Central memory CD8-positive, alpha-beta T cell (primary cell): Measurements from ENCODE around the gene XAB2.

ENCODE experiments used
- ATAC-seq: fragments of 150-1000 bp; cut with Tn5 transposase; replicated peaks from 2 replicates; pipeline ENCODE4 v1.10.0; 2022; ENCODE audit warnings: mild to moderate bottlenecking, moderate FRiP score, moderate number of reproducible peaks; ENCODE audit not compliant: poor library complexity, severe bottlenecking; ENCODE audit errors: extremely low read depth
- DNase-seq, 2 donors: peaks; one replicate each; pipeline ENCODE4 v3.0.0; 2021; ENCODE audit warnings: low spot score in 2 of 2
- H3K27ac Mint-ChIP-seq: one replicate; pipeline ENCODE4 v1.8.0; 2022; ENCODE audit warnings: low read depth, mild to moderate bottlenecking, moderate library complexity, mixed read lengths
- H3K27me3 Mint-ChIP-seq: one replicate; pipeline ENCODE4 v1.8.0; 2022; ENCODE audit warnings: mixed read lengths
- H3K36me3 Mint-ChIP-seq: one replicate; pipeline ENCODE4 v1.8.0; 2022; ENCODE audit warnings: mild to moderate bottlenecking, moderate library complexity, mixed read lengths; ENCODE audit not compliant: insufficient read depth
- H3K4me1 Mint-ChIP-seq: one replicate; pipeline ENCODE4 v1.8.0; 2022; ENCODE audit warnings: mixed read lengths
- H3K4me3 Mint-ChIP-seq: one replicate; pipeline ENCODE4 v1.8.0; 2022; ENCODE audit warnings: mild to moderate bottlenecking, moderate library complexity, mixed read lengths
- H3K9me3 Mint-ChIP-seq: one replicate; pipeline ENCODE4 v1.8.0; 2022; ENCODE audit warnings: mixed read lengths

The XAB2 gene

GRCh38 chr19:7636317-7636690 is 7.0 kb upstream of the XAB2 start:
- no peaks in the 10 kb centered on the region for H3K27me3 Mint-ChIP-seq
- H3K9me3 Mint-ChIP-seq: no peaks in the 10 kb centered on the region
- DNase-seq (no peak), ATAC-seq (no peak)
- peak overlapping the region; percentile 85 for H3K4me3 Mint-ChIP-seq
- peaks cover 39% of the 10 kb centered on the region for H3K4me1 Mint-ChIP-seq
- H3K27ac Mint-ChIP-seq: peak overlapping the region; percentile 90
- H3K36me3 Mint-ChIP-seq: peaks cover 14% of the 10 kb centered on the region

DNA sequence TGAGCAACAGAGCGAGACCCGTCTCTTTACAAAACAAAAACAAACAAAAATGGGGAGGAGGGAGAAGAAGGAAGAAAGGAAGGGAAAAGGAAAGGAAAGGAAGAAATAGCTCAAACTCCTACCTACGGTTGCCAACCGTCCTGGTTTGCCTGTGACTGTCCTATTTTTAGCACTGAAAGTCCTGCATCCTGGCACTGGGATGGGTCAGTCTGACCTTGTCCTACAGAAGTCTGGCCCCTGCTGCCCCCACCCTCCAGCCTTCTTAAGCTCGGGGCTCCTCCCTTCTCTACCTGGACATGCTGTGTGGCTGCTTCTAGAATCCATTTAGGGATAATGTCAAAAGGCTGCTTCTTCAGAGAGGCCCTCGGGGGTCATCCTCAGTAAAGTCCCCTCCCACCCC is 6.3 kb upstream of the XAB2 start:
- H3K27me3 Mint-ChIP-seq: no peaks in the 10 kb centered on the region
- H3K4me3 Mint-ChIP-seq: peak overlapping the region; percentile 85
- DNase-seq: no peak
- H3K36me3 Mint-ChIP-seq: peaks cover 13% of the 10 kb centered on the region
- no peak for ATAC-seq
- peaks cover 42% of the 10 kb centered on the region for H3K4me1 Mint-ChIP-seq
- H3K27ac Mint-ChIP-seq: no peak overlapping the region
- H3K9me3 Mint-ChIP-seq: no peaks in the 10 kb centered on the region

DNA sequence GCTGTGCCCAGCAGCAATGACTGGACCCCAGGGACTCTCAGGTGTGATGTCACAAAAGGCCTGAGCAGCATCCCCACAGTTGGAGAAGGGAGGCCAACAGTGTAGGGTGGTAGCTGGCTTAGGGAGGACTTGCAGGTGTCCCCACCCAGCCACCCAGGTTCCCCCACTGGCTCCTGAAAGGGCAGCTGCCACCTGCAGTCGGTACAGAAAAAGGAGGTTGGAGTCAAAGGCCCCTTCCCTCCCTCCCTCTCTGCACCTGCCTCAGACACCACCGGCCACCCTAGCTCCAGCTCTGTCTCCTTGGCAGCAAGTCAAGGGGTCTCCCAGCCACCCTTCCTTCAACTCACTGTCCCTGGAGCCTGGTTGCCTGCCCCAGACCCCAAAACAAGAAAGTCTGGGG is 4.4 kb upstream of the XAB2 start, which contains the start of gene PCP2:
TSS of gene PCP2 (minus strand) at position 22 of the 400 bp plus-strand sequence. CDS start 262 bp downstream, outside the sequence.
- Mint-ChIP-seq H3K36me3 (peaks cover 28% of the 10 kb centered on the region), H3K4me3 (no peak within 1 kb of the TSS), H3K4me1 (peaks cover 45% of the 10 kb centered on the region), H3K27ac (peak within 1 kb of the TSS; percentile 22), H3K27me3 (no peaks in the 10 kb centered on the region), H3K9me3 (no peaks in the 10 kb centered on the region)
- ATAC-seq (no peak), DNase-seq (no peak)

GRCh38 chr19:7632340-7633203 is 3.2 kb upstream of the XAB2 start:
- no peak for ATAC-seq
- Mint-ChIP-seq H3K27ac (peak overlapping the region; percentile 22), H3K4me3 (no peak overlapping the region), H3K27me3 (no peaks in the 10 kb centered on the region), H3K9me3 (no peaks in the 10 kb centered on the region), H3K4me1 (peaks cover 41% of the 10 kb centered on the region), H3K36me3 (peaks cover 28% of the 10 kb centered on the region)
- no peak for DNase-seq

- H3K4me1 Mint-ChIP-seq: peaks cover 45% of the 10 kb centered on the region
Observed at GRCh38 chr19:7631577-7631976, 2.2 kb upstream of the XAB2 start.

GRCh38 chr19:7628589-7629311 is 595 bp downstream of the XAB2 start:
- H3K4me1 Mint-ChIP-seq: peaks cover 35% of the 10 kb centered on the region
- peak overlapping the region; percentile 96 for H3K4me3 Mint-ChIP-seq
- H3K27me3 Mint-ChIP-seq: no peaks in the 10 kb centered on the region
- H3K27ac Mint-ChIP-seq: peak overlapping the region; percentile 100
- ATAC-seq (no peak), DNase-seq (no peak)
- peaks cover 51% of the 10 kb centered on the region for H3K36me3 Mint-ChIP-seq
- no peaks in the 10 kb centered on the region for H3K9me3 Mint-ChIP-seq

More at GRCh38 chr19:7631577-7631976, 2.2 kb upstream of the XAB2 start:
- ATAC-seq (no peak), DNase-seq (no peak)
- Mint-ChIP-seq H3K27ac (no peak overlapping the region), H3K36me3 (peaks cover 33% of the 10 kb centered on the region), H3K4me3 (no peak overlapping the region), H3K27me3 (no peaks in the 10 kb centered on the region), H3K9me3 (no peaks in the 10 kb centered on the region)

GRCh38 chr19:7627166-7627565 is 2.2 kb downstream of the XAB2 start:
- Mint-ChIP-seq H3K27me3 (no peaks in the 10 kb centered on the region), H3K27ac (no peak overlapping the region), H3K4me1 (peaks cover 35% of the 10 kb centered on the region), H3K36me3 (peaks cover 54% of the 10 kb centered on the region), H3K4me3 (peak overlapping the region; percentile 50), H3K9me3 (no peaks in the 10 kb centered on the region)
- DNase-seq (no peak), ATAC-seq (no peak)

GRCh38 chr19:7625763-7626372 is 3.5 kb downstream of the XAB2 start:
- no peak for ATAC-seq
- H3K9me3 Mint-ChIP-seq: no peaks in the 10 kb centered on the region
- H3K27ac Mint-ChIP-seq: no peak overlapping the region
- no peaks in the 10 kb centered on the region for H3K27me3 Mint-ChIP-seq
- peaks cover 59% of the 10 kb centered on the region for H3K36me3 Mint-ChIP-seq
- peaks cover 34% of the 10 kb centered on the region for H3K4me1 Mint-ChIP-seq
- no peak overlapping the region for H3K4me3 Mint-ChIP-seq
- no peak for DNase-seq

DNA sequence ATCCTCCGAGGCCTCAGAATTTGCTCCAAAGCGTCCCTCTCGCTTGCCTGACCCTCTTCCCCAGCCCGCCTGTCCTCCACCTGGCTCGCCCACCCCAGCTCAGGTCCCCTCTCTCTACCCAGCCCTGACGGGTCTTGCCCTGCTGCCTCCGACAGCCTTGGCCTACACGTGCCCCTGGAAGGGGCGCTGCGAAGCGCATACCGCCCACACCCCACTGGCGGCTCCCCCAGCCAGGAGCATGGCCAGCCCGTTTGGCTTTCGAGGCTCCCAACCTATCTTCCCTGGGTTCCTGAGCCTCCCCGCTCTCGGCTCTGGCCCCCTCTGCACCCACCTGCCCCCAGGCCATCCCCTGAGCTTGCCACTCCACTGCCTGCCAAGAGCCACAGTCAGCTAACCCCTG is 4.5 kb downstream of the XAB2 start:
- Mint-ChIP-seq H3K27me3 (no peaks in the 10 kb centered on the region), H3K36me3 (peaks cover 59% of the 10 kb centered on the region), H3K27ac (no peak overlapping the region), H3K4me3 (no peak overlapping the region), H3K9me3 (no peaks in the 10 kb centered on the region), H3K4me1 (peaks cover 23% of the 10 kb centered on the region)
- ATAC-seq: no peak
- no peak for DNase-seq

GRCh38 chr19:7623725-7624603 is 5.4 kb downstream of the XAB2 start:
- DNase-seq: no peak
- ATAC-seq: no peak
- H3K9me3 Mint-ChIP-seq: no peaks in the 10 kb centered on the region
- no peak overlapping the region for H3K27ac Mint-ChIP-seq
- H3K4me1 Mint-ChIP-seq: peaks cover 15% of the 10 kb centered on the region
- no peak overlapping the region for H3K4me3 Mint-ChIP-seq
- H3K36me3 Mint-ChIP-seq: peaks cover 54% of the 10 kb centered on the region
- H3K27me3 Mint-ChIP-seq: no peaks in the 10 kb centered on the region

DNA sequence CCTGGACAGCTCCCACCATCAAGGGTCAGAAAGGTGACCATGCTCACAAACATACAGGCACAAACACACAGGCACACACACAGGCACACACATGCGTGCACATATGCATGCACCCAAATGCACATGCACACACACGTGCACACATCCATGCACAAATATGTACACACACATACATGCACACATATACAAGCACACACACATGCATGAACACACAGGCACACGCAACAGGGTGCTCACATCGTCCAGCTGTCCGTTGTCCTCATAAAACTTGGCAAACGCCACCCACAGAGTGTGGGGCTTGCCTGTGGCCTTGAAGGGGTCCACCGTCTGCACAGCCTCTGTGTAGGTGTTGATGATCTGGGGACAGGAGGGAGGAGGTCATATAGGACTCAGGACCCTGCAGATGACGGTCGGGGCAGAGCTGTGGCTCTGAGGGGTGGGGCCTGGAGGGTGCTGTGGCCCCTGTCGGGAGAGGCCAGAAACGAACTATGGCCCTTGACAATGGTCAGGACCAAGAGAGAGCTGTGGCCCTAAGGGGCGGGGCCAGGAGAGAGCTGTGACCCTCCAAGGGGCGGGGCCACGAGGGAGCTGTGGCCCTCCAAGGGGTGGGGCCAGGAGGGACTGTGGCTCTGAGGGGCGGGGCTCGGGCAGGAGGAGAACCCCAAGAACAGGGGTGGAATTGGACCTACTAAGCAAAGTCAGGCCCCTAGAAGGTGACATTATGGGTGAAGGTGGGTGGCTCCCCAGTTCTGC is 6.2 kb downstream of the XAB2 start:
- Mint-ChIP-seq H3K4me1 (peaks cover 14% of the 10 kb centered on the region), H3K4me3 (no peak overlapping the region), H3K36me3 (peaks cover 53% of the 10 kb centered on the region), H3K27me3 (no peaks in the 10 kb centered on the region), H3K27ac (peak overlapping the region; percentile 49), H3K9me3 (no peaks in the 10 kb centered on the region)
- ATAC-seq (no peak), DNase-seq (no peak)
